ENCODE data around the gene FADD.
A peak's percentile ranks its signal among the peaks of the same experiment; 100 is the strongest.

FADD gene

DNA sequence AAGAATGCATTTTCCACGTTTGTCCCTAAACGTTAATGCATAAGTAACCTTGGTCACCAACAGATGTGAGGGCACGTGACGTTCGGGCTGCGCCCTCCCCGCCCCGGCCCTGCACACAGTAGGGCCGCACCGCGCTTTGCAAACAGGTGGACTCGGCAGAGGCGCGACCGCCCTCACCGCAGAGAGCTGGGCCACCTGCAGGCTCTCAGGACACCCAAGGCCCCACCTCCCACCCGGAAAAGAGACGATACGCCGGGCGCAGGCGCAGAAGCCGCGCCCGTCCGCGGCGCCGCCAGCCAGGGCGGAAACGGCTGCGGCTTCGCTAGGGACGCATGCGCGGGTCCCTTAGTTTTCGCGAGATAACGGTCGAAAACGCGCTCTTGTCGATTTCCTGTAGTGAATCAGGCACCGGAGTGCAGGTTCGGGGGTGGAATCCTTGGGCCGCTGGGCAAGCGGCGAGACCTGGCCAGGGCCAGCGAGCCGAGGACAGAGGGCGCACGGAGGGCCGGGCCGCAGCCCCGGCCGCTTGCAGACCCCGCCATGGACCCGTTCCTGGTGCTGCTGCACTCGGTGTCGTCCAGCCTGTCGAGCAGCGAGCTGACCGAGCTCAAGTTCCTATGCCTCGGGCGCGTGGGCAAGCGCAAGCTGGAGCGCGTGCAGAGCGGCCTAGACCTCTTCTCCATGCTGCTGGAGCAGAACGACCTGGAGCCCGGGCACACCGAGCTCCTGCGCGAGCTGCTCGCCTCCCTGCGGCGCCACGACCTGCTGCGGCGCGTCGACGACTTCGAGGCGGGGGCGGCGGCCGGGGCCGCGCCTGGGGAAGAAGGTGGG, at the start of gene FADD:
Gene FADD, plus strand, starts transcription at position 377 of the 831 bp plus-strand sequence. Its CDS starts 164 bp downstream, at position 541.
- H3K36me3 ChIP-seq (ENCODE audit: insufficient read depth, low read length) = peaks cover 22% of the 10 kb centered on the region
- peaks cover 15% of the 10 kb centered on the region for H3K4me1 ChIP-seq (ENCODE audit: insufficient read depth, low read length)
- peak within 1 kb of the TSS; percentile 84 for H3K4me3 ChIP-seq (ENCODE audit: low read length)
- H2AFZ ChIP-seq (ENCODE audit: low read depth, low read length) = peak within 1 kb of the TSS; percentile 80
- H3K9me3 ChIP-seq (ENCODE audit: low read length) = no peaks in the 10 kb centered on the region
- H3K27me3 ChIP-seq (ENCODE audit: insufficient read depth, low read length) = no peaks in the 10 kb centered on the region

DNA sequence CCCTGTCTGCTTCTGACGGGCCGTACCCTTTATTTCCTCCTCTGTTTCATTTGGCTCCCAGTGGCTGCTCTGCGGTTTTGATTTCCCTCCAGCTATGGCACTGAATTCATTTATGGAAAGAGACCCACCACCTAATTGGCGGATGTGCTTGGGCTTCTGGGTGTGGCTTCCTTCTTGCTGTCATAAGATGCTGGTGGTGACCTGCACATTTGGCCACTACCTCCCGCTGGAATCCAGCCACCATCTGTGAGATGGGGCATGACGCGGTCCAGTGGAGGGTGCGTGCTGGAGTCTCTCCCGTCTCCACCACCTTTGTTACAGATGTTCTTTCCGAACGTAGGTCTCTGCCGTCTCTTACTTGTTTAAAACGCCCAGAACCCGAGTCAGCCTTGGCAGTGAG, 47.7 kb upstream of the FADD start:
- no peaks in the 10 kb centered on the region for H3K9me3 ChIP-seq (ENCODE audit: low read length)
- H3K4me3 ChIP-seq (ENCODE audit: low read length) = no peak overlapping the region
- no peak overlapping the region for H2AFZ ChIP-seq (ENCODE audit: low read depth, low read length)

GRCh38 chr11:70156291-70157037, 46.6 kb upstream of the FADD start:
- no peaks in the 10 kb centered on the region for H3K4me1 ChIP-seq (ENCODE audit: insufficient read depth, low read length)
- H2AFZ ChIP-seq (ENCODE audit: low read depth, low read length) = no peak overlapping the region
- no peak overlapping the region for H3K4me3 ChIP-seq (ENCODE audit: low read length)
- no peaks in the 10 kb centered on the region for H3K36me3 ChIP-seq (ENCODE audit: insufficient read depth, low read length)
- no peaks in the 10 kb centered on the region for H3K27me3 ChIP-seq (ENCODE audit: insufficient read depth, low read length)
- no peaks in the 10 kb centered on the region for H3K9me3 ChIP-seq (ENCODE audit: low read length)

More for the DNA sequence above, 47.7 kb upstream of the FADD start:
- Histone ChIP-seq H3K4me1 (ENCODE audit: insufficient read depth, low read length) (peaks cover 4% of the 10 kb centered on the region), H3K27me3 (ENCODE audit: insufficient read depth, low read length) (no peaks in the 10 kb centered on the region), H3K36me3 (ENCODE audit: insufficient read depth, low read length) (no peaks in the 10 kb centered on the region)

DNA sequence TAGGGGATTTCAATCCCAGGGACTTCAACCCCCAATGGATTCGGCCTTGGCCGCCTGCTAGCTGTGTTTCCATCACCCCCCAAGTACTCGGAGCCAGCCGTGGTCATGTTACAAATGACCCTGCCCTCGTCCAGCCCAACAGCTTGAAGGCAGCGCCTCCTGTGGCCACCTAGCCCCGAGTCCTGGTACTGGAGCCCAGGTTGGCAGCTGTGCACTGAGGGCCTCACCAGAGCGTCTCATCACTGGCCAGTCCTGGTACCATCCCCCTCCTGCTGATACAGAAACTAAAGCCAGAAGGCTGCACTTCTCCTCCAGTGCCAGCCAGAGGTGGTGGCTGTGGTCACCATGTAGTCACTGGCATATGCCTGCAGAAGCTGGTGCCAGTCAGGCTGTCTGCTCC, 44.9 kb upstream of the FADD start:
- Histone ChIP-seq H3K4me1 (ENCODE audit: insufficient read depth, low read length) (no peaks in the 10 kb centered on the region), H2AFZ (ENCODE audit: low read depth, low read length) (no peak overlapping the region), H3K36me3 (ENCODE audit: insufficient read depth, low read length) (no peaks in the 10 kb centered on the region), H3K27me3 (ENCODE audit: insufficient read depth, low read length) (peaks cover 4% of the 10 kb centered on the region), H3K4me3 (ENCODE audit: low read length) (no peak overlapping the region), H3K9me3 (ENCODE audit: low read length) (no peaks in the 10 kb centered on the region)

DNA sequence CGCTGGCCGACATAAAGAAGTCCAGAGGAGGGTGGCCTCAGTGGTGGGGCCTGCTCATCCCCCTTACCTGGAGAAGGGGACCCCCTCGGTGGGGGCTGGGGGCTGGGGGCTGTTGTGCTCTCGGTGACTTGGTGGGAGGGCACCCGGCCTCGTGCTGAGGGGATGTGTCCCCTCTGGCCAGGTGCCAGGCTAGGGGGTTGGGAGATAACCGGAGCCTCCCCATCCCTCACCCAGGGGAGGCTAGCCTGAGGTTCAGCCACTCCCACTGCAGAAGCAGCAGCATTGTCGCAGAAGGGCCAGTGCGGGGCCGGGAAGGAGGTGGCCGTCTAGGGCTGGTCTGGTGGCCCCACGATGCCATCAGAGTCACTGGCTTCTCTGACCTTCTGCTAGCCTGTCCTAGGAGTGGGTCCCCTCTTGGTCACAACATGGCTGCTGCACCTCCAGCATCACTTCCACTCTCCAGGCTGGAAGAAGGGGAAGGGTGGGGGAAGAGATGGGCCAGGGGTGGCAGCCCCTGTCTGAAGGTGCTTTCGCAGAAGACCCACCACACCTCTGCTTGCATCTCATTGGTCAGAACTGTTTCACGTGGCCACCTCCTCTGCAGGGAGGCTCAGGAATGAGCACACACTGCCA, 44.2 kb upstream of the FADD start:
- Histone ChIP-seq H2AFZ (ENCODE audit: low read depth, low read length) (no peak overlapping the region), H3K27me3 (ENCODE audit: insufficient read depth, low read length) (peaks cover 4% of the 10 kb centered on the region), H3K4me3 (ENCODE audit: low read length) (no peak overlapping the region), H3K36me3 (ENCODE audit: insufficient read depth, low read length) (no peaks in the 10 kb centered on the region), H3K9me3 (ENCODE audit: low read length) (no peaks in the 10 kb centered on the region), H3K4me1 (ENCODE audit: insufficient read depth, low read length) (no peaks in the 10 kb centered on the region)

DNA sequence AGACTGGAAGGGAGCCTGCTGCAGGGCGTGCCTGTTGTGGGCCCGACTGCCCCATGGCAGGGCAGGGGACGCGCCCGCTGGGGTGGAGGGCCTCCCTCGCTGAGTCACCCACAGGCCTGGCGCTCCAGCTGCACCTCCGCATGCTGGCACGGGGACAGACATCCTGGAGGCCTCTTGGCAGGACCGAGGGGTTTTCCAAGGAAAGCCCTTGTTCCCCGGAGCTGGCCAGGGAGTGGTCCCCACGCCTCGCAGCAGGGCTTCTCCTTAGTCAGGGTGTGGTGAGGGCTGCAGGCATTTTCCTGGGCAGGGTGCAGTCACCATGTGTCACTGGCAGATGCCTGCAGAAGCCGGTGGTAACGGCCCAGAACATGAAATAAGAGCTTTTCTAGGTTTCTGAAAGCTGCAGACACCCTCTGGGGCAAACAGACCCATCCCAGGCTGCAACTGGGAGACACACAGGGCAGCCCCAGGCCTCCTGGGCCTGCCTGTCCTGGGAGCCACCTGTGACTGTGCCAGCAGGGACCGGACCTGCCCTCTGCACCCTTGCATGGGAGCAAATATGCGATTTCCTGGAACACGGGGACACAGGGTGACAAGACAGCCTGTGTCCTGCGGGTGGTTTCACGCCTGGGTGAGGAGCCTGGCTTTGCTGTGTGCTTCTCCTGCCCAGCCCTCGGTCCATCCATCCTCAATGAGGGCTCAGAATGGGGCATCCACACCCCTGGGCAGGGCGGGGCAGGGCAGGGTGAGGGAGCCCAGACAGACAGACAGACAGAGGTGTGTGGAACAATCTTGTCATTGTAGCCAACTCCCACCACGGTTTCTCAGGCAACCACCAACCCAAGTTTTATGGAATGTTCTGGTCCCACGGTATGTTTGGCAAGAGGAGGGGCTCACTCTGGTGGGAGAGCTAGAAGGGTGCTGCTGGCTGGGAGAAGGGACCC, 43.2 kb upstream of the FADD start:
- Histone ChIP-seq H3K4me3 (ENCODE audit: low read length) (no peak overlapping the region), H3K4me1 (ENCODE audit: insufficient read depth, low read length) (no peaks in the 10 kb centered on the region), H3K9me3 (ENCODE audit: low read length) (no peaks in the 10 kb centered on the region), H2AFZ (ENCODE audit: low read depth, low read length) (no peak overlapping the region), H3K36me3 (ENCODE audit: insufficient read depth, low read length) (no peaks in the 10 kb centered on the region), H3K27me3 (ENCODE audit: insufficient read depth, low read length) (peaks cover 4% of the 10 kb centered on the region)

- H3K4me1 ChIP-seq (ENCODE audit: insufficient read depth, low read length) = no peaks in the 10 kb centered on the region
- no peaks in the 10 kb centered on the region for H3K36me3 ChIP-seq (ENCODE audit: insufficient read depth, low read length)
- no peaks in the 10 kb centered on the region for H3K9me3 ChIP-seq (ENCODE audit: low read length)
- H3K27me3 ChIP-seq (ENCODE audit: insufficient read depth, low read length) = peaks cover 4% of the 10 kb centered on the region
- no peak overlapping the region for H2AFZ ChIP-seq (ENCODE audit: low read depth, low read length)
- no peak overlapping the region for H3K4me3 ChIP-seq (ENCODE audit: low read length)
These were observed 42.0 kb upstream of the FADD start for GRCh38 chr11:70161043-70161625.

DNA sequence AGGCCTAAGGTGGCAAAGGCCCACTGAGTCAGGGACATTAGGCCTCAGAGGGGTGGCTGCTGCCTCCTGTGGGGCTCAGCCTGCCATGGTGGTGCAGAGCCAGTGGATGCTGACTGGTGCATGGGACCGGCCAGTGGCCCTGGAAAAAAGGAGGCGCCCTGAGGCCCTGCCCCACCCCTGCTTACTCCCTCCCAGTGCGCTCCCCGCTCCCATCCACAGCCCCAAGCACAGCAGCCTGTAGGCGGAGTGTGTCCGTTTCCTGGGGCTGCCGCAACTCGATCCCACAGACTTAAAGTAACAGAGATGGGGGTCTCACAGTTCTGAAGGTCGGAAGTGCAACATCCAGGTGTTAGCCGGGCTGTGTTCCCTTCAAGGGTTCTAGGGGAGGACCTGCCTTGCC, 38.4 kb upstream of the FADD start:
- no peak overlapping the region for H3K4me3 ChIP-seq (ENCODE audit: low read length)
- H3K27me3 ChIP-seq (ENCODE audit: insufficient read depth, low read length) = peaks cover 9% of the 10 kb centered on the region
- no peaks in the 10 kb centered on the region for H3K36me3 ChIP-seq (ENCODE audit: insufficient read depth, low read length)
- no peaks in the 10 kb centered on the region for H3K9me3 ChIP-seq (ENCODE audit: low read length)
- H3K4me1 ChIP-seq (ENCODE audit: insufficient read depth, low read length) = no peaks in the 10 kb centered on the region
- H2AFZ ChIP-seq (ENCODE audit: low read depth, low read length) = no peak overlapping the region

DNA sequence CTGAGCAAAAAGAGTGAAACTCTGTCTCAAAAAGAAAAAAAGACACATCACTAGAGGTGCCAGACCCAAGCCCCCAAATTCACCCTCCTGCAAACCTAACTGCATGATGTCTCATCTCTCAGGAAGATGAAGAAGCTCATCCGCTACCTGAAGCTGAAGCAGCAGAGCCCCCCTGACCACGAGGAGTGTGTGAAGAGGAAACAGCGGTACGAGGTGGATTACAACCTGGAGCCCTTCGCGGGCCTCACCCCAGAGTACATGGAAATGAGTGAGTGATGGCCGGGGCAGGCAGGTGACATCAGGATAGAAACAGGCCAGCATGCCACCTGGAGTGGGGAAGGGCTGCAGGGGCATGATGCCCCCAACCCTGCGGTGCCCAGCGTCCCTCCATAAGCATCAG, 36.0 kb upstream of the FADD start:
- Histone ChIP-seq H2AFZ (ENCODE audit: low read depth, low read length) (no peak overlapping the region), H3K4me3 (ENCODE audit: low read length) (no peak overlapping the region), H3K36me3 (ENCODE audit: insufficient read depth, low read length) (no peaks in the 10 kb centered on the region), H3K9me3 (ENCODE audit: low read length) (no peaks in the 10 kb centered on the region), H3K4me1 (ENCODE audit: insufficient read depth, low read length) (no peaks in the 10 kb centered on the region), H3K27me3 (ENCODE audit: insufficient read depth, low read length) (peaks cover 9% of the 10 kb centered on the region)

DNA sequence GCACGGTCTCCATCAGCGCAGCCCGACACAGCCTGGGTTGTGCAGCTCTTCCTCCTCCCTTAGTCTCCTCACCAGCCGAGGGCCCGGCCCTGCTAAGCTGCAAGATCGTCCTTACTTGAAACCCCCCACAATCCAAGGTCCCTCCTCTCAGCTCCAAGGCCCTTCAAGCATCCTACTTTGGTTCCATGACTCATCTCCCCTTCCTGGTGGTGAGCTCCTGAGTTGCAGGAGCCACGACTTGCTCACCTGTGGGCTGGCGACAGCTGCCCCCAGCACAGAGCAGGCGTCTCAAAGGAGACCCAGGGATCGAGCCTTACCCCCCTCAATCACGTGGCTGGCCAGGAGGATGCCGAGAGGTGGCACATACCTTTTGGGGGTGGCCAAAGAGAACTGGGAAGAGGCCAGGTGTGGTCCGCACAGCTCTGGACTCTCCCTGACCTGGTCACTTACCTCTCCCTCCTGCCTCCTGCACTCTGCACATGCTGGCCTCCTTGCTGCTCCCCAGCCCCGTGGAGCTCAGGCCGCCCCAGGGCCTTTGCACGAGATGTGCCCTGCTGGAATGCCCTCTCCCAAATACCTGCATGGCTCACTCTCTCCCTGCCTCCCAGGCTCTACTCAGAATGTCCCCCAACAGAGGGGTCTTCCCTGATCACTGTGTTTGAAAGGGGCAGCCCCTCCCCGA, 35.2 kb upstream of the FADD start:
- H3K27me3 ChIP-seq (ENCODE audit: insufficient read depth, low read length) = peaks cover 6% of the 10 kb centered on the region
- H3K4me3 ChIP-seq (ENCODE audit: low read length) = no peak overlapping the region
- H3K36me3 ChIP-seq (ENCODE audit: insufficient read depth, low read length) = no peaks in the 10 kb centered on the region
- no peaks in the 10 kb centered on the region for H3K9me3 ChIP-seq (ENCODE audit: low read length)
- no peak overlapping the region for H2AFZ ChIP-seq (ENCODE audit: low read depth, low read length)
- H3K4me1 ChIP-seq (ENCODE audit: insufficient read depth, low read length) = no peaks in the 10 kb centered on the region

DNA sequence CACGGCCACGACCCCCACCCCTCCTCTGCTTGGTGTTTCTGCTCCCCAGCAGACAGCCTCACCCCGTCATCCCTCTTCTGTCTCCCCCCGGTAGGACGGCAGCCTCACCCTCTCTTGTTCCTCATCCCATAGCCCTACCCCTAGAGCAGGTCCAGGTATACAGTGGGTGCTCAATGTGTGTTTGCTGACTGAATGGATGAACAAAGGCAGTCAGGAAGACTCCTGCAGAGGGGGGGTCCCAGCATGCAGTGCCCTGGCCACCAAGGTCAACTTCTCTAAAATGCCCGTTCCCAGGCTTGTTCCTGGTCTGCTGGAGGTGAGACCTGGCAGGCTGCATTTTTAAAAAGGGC, 34.7 kb upstream of the FADD start:
- H3K27me3 ChIP-seq (ENCODE audit: insufficient read depth, low read length) = peaks cover 4% of the 10 kb centered on the region
- no peaks in the 10 kb centered on the region for H3K4me1 ChIP-seq (ENCODE audit: insufficient read depth, low read length)
- no peak overlapping the region for H2AFZ ChIP-seq (ENCODE audit: low read depth, low read length)
- no peaks in the 10 kb centered on the region for H3K9me3 ChIP-seq (ENCODE audit: low read length)
- no peaks in the 10 kb centered on the region for H3K36me3 ChIP-seq (ENCODE audit: insufficient read depth, low read length)
- no peak overlapping the region for H3K4me3 ChIP-seq (ENCODE audit: low read length)

GRCh38 chr11:70169127-70169526, 34.0 kb upstream of the FADD start:
- Histone ChIP-seq H3K36me3 (ENCODE audit: insufficient read depth, low read length) (no peaks in the 10 kb centered on the region), H3K4me1 (ENCODE audit: insufficient read depth, low read length) (no peaks in the 10 kb centered on the region), H3K27me3 (ENCODE audit: insufficient read depth, low read length) (peaks cover 4% of the 10 kb centered on the region), H3K4me3 (ENCODE audit: low read length) (no peak overlapping the region), H2AFZ (ENCODE audit: low read depth, low read length) (no peak overlapping the region), H3K9me3 (ENCODE audit: low read length) (no peaks in the 10 kb centered on the region)

Data from neuron (in vitro differentiated cells).